NT2/D1 (cell line): Measurements from ENCODE around the gene LSS.

ENCODE experiments used
- DNase-seq: peaks from one replicate; pipeline ENCODE4 v3.0.0-alpha.2; 2011; ENCODE audit warnings: low read depth, low spot score
- H3K27me3 ChIP-seq: 2 replicates; pipeline ENCODE4 v1.6.0; 2011; ENCODE audit warnings: mild to moderate bottlenecking; ENCODE audit not compliant: insufficient read length, insufficient read depth
- H3K36me3 ChIP-seq: 2 replicates; pipeline ENCODE4 v1.6.1; 2011; ENCODE audit warnings: mild to moderate bottlenecking, low read length, mixed read lengths; ENCODE audit not compliant: insufficient read depth, insufficient read length
- H3K4me1 ChIP-seq: 2 replicates; pipeline ENCODE4 v1.5.1; 2011; ENCODE audit not compliant: insufficient read depth, insufficient read length
- H3K4me3 ChIP-seq: 2 replicates; pipeline ENCODE4 v1.5.1; 2011; ENCODE audit warnings: low read depth; ENCODE audit not compliant: insufficient read length
- H3K9ac ChIP-seq: 2 replicates; pipeline ENCODE4 v1.6.0; 2011; ENCODE audit warnings: low read depth; ENCODE audit not compliant: insufficient read length
- H3K9me3 ChIP-seq: 2 replicates; pipeline ENCODE4 v1.5.1; 2011; ENCODE audit warnings: mild to moderate bottlenecking, low read length; ENCODE audit not compliant: insufficient read depth
- SUZ12 ChIP-seq: IDR thresholded peaks from 2 replicates; pipeline ENCODE4 v1.6.1; 2011; ENCODE audit not compliant: insufficient read length, insufficient read depth; ENCODE audit errors: extremely low read depth
- YY1 ChIP-seq: IDR thresholded peaks from 2 replicates; pipeline ENCODE4 v1.6.1; 2011; ENCODE audit not compliant: insufficient read length, insufficient read depth
- ZNF274 ChIP-seq: IDR thresholded peaks from 2 replicates; pipeline ENCODE4 v1.6.1; 2011; ENCODE audit warnings: mild to moderate bottlenecking, low read depth, low read length

LSS gene

GRCh38 chr21:46216132-46216747 is 12.3 kb downstream of the LSS start:
- H3K36me3 ChIP-seq: peaks cover 92% of the 10 kb centered on the region
- H3K9ac ChIP-seq: no peak overlapping the region
- H3K4me1 ChIP-seq: peaks cover 21% of the 10 kb centered on the region
- H3K9me3 ChIP-seq: no peaks in the 10 kb centered on the region
- no peaks in the 10 kb centered on the region for H3K27me3 ChIP-seq
- no peak overlapping the region for H3K4me3 ChIP-seq
- DNase-seq: no peak
- no peak for TF ChIP-seq SUZ12
- no peak for TF ChIP-seq ZNF274
- TF ChIP-seq YY1: no peak

- Histone ChIP-seq H3K36me3 (peaks cover 90% of the 10 kb centered on the region), H3K27me3 (no peaks in the 10 kb centered on the region), H3K9me3 (no peaks in the 10 kb centered on the region), H3K4me1 (peaks cover 23% of the 10 kb centered on the region), H3K4me3 (no peak overlapping the region), H3K9ac (no peak overlapping the region)
- DNase-seq: no peak
- no peak for TF ChIP-seq SUZ12
- TF ChIP-seq YY1: no peak
- TF ChIP-seq ZNF274: no peak
Observed at GRCh38 chr21:46215436-46216131, 13.0 kb downstream of the LSS start.

GRCh38 chr21:46214478-46215340 is 13.9 kb downstream of the LSS start:
- no peak overlapping the region for H3K4me3 ChIP-seq
- H3K4me1 ChIP-seq: peaks cover 26% of the 10 kb centered on the region
- DNase-seq: no peak
- no peak for TF ChIP-seq ZNF274
- TF ChIP-seq SUZ12: no peak
- no peak for TF ChIP-seq YY1
- no peak overlapping the region for H3K9ac ChIP-seq
- H3K9me3 ChIP-seq: no peaks in the 10 kb centered on the region
- peaks cover 88% of the 10 kb centered on the region for H3K36me3 ChIP-seq
- H3K27me3 ChIP-seq: no peaks in the 10 kb centered on the region

- DNase-seq: no peak
- TF ChIP-seq SUZ12: no peak
- TF ChIP-seq YY1: no peak
- no peak for TF ChIP-seq ZNF274
- Histone ChIP-seq H3K4me1 (peaks cover 19% of the 10 kb centered on the region), H3K9me3 (no peaks in the 10 kb centered on the region), H3K4me3 (no peak overlapping the region), H3K9ac (no peak overlapping the region), H3K36me3 (peaks cover 88% of the 10 kb centered on the region), H3K27me3 (no peaks in the 10 kb centered on the region)
Observed at GRCh38 chr21:46213620-46214286, 14.8 kb downstream of the LSS start.

- Histone ChIP-seq H3K4me3 (no peak overlapping the region), H3K9me3 (no peaks in the 10 kb centered on the region), H3K4me1 (peaks cover 19% of the 10 kb centered on the region), H3K9ac (no peak overlapping the region), H3K27me3 (no peaks in the 10 kb centered on the region), H3K36me3 (peaks cover 94% of the 10 kb centered on the region)
- DNase-seq: no peak
- no peak for TF ChIP-seq YY1
- no peak for TF ChIP-seq ZNF274
- no peak for TF ChIP-seq SUZ12
Observed at GRCh38 chr21:46212721-46213484, 15.7 kb downstream of the LSS start.
